HS-27A (cell line): ENCODE results near the gene PAGE3.

Experiments
- DNase-seq: peaks from one replicate; pipeline ENCODE4 v3.0.0-alpha.2; 2012; ENCODE audit warnings: low read depth, missing footprints

The PAGE3 gene

GRCh38 chrX:55264816-55265215 lies at the start of gene PAGE3:
TSS of gene PAGE3 (minus strand) at chrX:55264916. CDS start at chrX:55263903, 1,013 bp downstream.
- no peak for DNase-seq

GRCh38 chrX:55312655-55313054 lies 47.9 kb upstream of the PAGE3 start:
- DNase-seq = no peak

- no peak for DNase-seq
Observed at GRCh38 chrX:55290963-55291362, 26.2 kb upstream of the PAGE3 start.

GRCh38 chrX:55279832-55280231 lies 15.1 kb upstream of the PAGE3 start:
- DNase-seq = no peak

GRCh38 chrX:55260806-55261205 lies 3.9 kb downstream of the PAGE3 start:
- DNase-seq = no peak

GRCh38 chrX:55253528-55253927 lies 11.2 kb downstream of the PAGE3 start:
- no peak for DNase-seq

DNA sequence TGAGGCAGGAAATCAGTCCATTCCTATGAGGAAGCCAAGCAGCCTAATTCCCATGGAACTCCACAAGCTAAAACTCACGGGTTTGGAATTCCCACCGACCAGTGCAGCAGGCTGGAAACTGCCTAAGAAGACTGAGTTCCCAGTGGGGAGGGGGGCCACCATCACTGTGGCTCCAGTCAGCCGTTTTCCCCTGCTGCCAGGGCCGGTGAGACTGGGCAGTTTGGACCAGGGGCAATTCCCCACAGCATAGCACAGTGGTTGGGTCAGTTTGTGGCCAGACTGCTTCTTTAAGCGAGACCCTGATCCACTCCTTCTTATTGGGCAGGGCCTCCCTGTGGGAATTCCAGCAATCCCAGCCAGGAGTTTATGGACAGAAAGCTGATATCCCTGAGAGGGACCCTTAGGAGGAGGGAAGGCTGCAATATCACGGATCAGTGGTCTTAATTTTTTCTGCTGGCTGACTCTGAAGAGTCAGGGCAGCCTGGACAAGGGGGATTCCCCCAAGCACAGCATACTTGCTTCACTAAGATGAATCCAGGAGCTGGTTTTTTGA lies 23.9 kb downstream of the PAGE3 start:
- no peak for DNase-seq

- DNase-seq = no peak
Observed at GRCh38 chrX:55220119-55220794, 44.5 kb downstream of the PAGE3 start, which contains the start of gene PAGE5. TSS of gene PAGE5 (plus strand) at chrX:55220346. CDS start at chrX:55221383, 1,037 bp downstream.

GRCh38 chrX:55213381-55213780 lies 51.3 kb downstream of the PAGE3 start:
- DNase-seq = no peak

DNA sequence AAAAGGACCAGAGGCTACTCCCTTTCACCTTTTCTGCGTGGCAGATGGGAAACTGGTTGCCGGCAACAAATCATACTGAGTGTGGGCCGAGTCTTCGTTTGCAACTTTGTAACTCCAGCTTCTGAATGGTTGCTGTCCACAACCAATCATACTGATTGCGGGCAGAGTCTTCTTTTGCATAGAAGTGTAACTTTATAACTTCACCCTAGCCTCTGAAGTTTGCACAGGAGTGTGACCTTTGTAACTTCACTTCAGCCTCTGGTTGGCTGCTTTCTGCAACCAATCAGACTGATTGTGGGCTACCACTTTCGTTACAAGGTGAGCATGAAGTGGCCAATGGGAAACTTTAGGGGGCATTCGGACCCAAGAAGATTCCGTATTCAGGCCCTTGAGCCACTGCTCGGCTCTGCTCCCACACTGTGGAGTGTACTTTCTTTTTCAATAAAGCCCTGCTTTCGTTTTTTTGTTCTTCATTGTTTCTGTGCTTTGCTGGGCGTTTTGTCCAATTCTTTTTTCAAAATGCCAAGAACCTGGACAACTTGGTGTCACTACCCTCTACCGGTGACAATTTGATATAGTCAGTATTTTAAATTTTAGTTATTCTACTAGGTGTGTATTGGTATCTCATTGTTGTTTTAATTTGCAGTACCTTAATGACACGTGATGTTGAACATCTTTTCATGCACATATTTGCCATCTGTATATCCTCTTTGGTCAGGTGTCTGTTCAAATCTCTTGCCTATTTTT lies 53.6 kb downstream of the PAGE3 start:
- no peak for DNase-seq
